ENCODE results near the gene FBXO11. TPM values are rescaled to one million over a fixed set of nuclear protein-coding genes. Genes with fewer than 3 reads are reported as not detected.

The FBXO11 gene
- total and polyA plus RNA-seq, 12 donors, result 21.7 to 61.7 (median 46.6) TPM

- H3K27me3 ChIP-seq, result no peaks in the 10 kb centered on the region
- H3K4me3 ChIP-seq, result no peak overlapping the region
- H3K4me1 ChIP-seq (replicated peaks in 1 of 2), result peaks cover 0 to 9% of the 10 kb centered on the region in 2 donors
- no peak for TF ChIP-seq CTCF (IDR thresholded peaks at IDR 0.05)
- TF ChIP-seq POLR2A (IDR thresholded peaks at IDR 0.05), result no peak
- H3K36me3 ChIP-seq (replicated peaks in 1 of 2), result peaks cover 0 to 51% of the 10 kb centered on the region in 2 donors
- no peak overlapping the region for H3K27ac ChIP-seq
- intact Hi-C loops (cut with DNase I), result no loop called here
- H3K9me3 ChIP-seq (replicated peaks in 1 of 3), result no peaks in the 10 kb centered on the region
- 82 to 91% (median 86%) methylated on average over 2 of the region's 2 CpGs for WGBS, 4 donors
- no peak for DNase-seq
These were observed 96.4 kb downstream of the FBXO11 start for GRCh38 chr2:47809903-47810302.

- H3K36me3 ChIP-seq (replicated peaks in 1 of 2), result peaks cover 0 to 64% of the 10 kb centered on the region in 2 donors
- no peak for DNase-seq
- TF ChIP-seq CTCF (IDR thresholded peaks at IDR 0.05) (no peak), POLR2A (IDR thresholded peaks at IDR 0.05) (no peak)
- intact Hi-C loops (cut with DNase I), result no loop called here
- peaks cover 0 to 9% of the 10 kb centered on the region in 2 donors for H3K4me1 ChIP-seq (replicated peaks in 1 of 2)
- no peaks in the 10 kb centered on the region for H3K27me3 ChIP-seq
- H3K9me3 ChIP-seq (replicated peaks in 1 of 3), result no peaks in the 10 kb centered on the region
- H3K4me3 ChIP-seq, result no peak overlapping the region
- 63 to 73% (median 70%) methylated on average over 4 of the region's 4 CpGs for WGBS, 4 donors
- H3K27ac ChIP-seq, result no peak overlapping the region
These were observed 97.7 kb downstream of the FBXO11 start for GRCh38 chr2:47808614-47809013.

GRCh38 chr2:47805850-47806249, 100.4 kb downstream of the FBXO11 start:
- Histone ChIP-seq H3K4me1 (replicated peaks in 1 of 2) (peaks cover 0 to 9% of the 10 kb centered on the region in 2 donors), H3K9me3 (replicated peaks in 1 of 3) (no peaks in the 10 kb centered on the region), H3K36me3 (replicated peaks in 1 of 2) (peaks cover 0 to 65% of the 10 kb centered on the region in 2 donors), H3K27ac (no peak overlapping the region), H3K4me3 (no peak overlapping the region), H3K27me3 (no peaks in the 10 kb centered on the region)
- intact Hi-C loops (cut with DNase I), result no loop called here
- WGBS, 4 donors, result 34 to 41% (median 39%) methylated on average over 6 of the region's 6 CpGs
- DNase-seq, result no peak
- TF ChIP-seq POLR2A (IDR thresholded peaks at IDR 0.05), result no peak
- no peak for TF ChIP-seq CTCF (IDR thresholded peaks at IDR 0.05)

- no peaks in the 10 kb centered on the region for H3K27me3 ChIP-seq
- no peak overlapping the region for H3K27ac ChIP-seq
- TF ChIP-seq POLR2A (IDR thresholded peaks at IDR 0.05), result no peak
- TF ChIP-seq CTCF (IDR thresholded peaks at IDR 0.05), result no peak
- no peak for DNase-seq
- intact Hi-C loops (cut with DNase I), result no loop called here
- peaks cover 0 to 70% of the 10 kb centered on the region in 2 donors for H3K36me3 ChIP-seq (replicated peaks in 1 of 2)
- no peaks in the 10 kb centered on the region for H3K9me3 ChIP-seq (replicated peaks in 1 of 3)
- WGBS, 4 donors, result 77 to 89% (median 85%) methylated on average over 1 of the region's 1 CpG
- no peak overlapping the region for H3K4me3 ChIP-seq
- H3K4me1 ChIP-seq (replicated peaks in 1 of 2), result peaks cover 0 to 9% of the 10 kb centered on the region in 2 donors
These were observed 102.5 kb downstream of the FBXO11 start for GRCh38 chr2:47803770-47804169.

All from adrenal gland (tissue), 12 donors.